Neural cell (in vitro differentiated cells): ENCODE measurements around the gene CACNA1C. TPM values are rescaled to one million over a fixed set of nuclear protein-coding genes. Genes with fewer than 3 reads are reported as not detected.

Source experiments
- H2AFZ ChIP-seq: fragments of 200-600, 300-800 bp; sonication (generic), shearing (Covaris generic); 2 replicates; pipeline ENCODE4 v1.6.0; 2014; ENCODE audit warnings: low read depth, mild to moderate bottlenecking, antibody characterized with exemption, low read length, moderate library complexity
- H3F3A ChIP-seq: fragments of 200-600 bp; shearing (Covaris generic); 2 replicates; pipeline ENCODE4 v1.6.1; 2016; ENCODE audit warnings: mild to moderate bottlenecking, moderate library complexity, mixed read lengths, antibody characterized with exemption, low read length; ENCODE audit not compliant: insufficient read depth, poor library complexity, severe bottlenecking
- H3K27ac ChIP-seq: fragments of 200-600, 300-800 bp; sonication (generic), shearing (Covaris generic); 2 replicates; pipeline ENCODE4 v1.5.1; 2014; ENCODE audit warnings: mild to moderate bottlenecking, low read length, moderate library complexity
- H3K27me3 ChIP-seq: fragments of 300-800, 200-600 bp; sonication (generic), shearing (Covaris generic); 2 replicates; pipeline ENCODE4 v1.6.0; 2014; ENCODE audit warnings: mild to moderate bottlenecking, low read depth, low read length, moderate library complexity; ENCODE audit not compliant: insufficient read depth
- H3K36me3 ChIP-seq: fragments of 300-800, 200-600 bp; sonication (generic), shearing (Covaris generic); 2 replicates; pipeline ENCODE4 v1.5.1; 2014; ENCODE audit warnings: mild to moderate bottlenecking, antibody characterized with exemption, low read length, moderate library complexity; ENCODE audit not compliant: insufficient read depth
- H3K4me2 ChIP-seq: fragments of 300-800, 200-600 bp; sonication (generic), shearing (Covaris generic); 2 replicates; pipeline ENCODE4 v1.6.0; 2014; ENCODE audit warnings: mild to moderate bottlenecking, low read length
- H3K4me3 ChIP-seq: fragments of 300-800, 200-600 bp; sonication (generic), shearing (Covaris generic); 2 replicates; pipeline ENCODE4 v1.5.1; 2014; ENCODE audit warnings: mild to moderate bottlenecking, low read length, moderate library complexity
- H3K79me2 ChIP-seq: fragments of 200-600 bp; shearing (Covaris generic); replicated peaks from 2 replicates; pipeline ENCODE4 v1.6.0; 2014; ENCODE audit warnings: mild to moderate bottlenecking, low read length, moderate library complexity; ENCODE audit not compliant: insufficient read depth
- H3K9ac ChIP-seq: fragments of 300-800, 200-600 bp; sonication (generic), shearing (Covaris generic); 2 replicates; pipeline ENCODE4 v1.6.1; 2016; ENCODE audit warnings: mild to moderate bottlenecking, low read length, mixed read lengths
- H3K9me2 ChIP-seq: fragments of 200-600 bp; shearing (Covaris generic); 2 replicates; pipeline ENCODE4 v1.6.1; 2016; ENCODE audit warnings: mild to moderate bottlenecking, low read length, mixed read lengths; ENCODE audit not compliant: insufficient read depth
- H3K9me3 ChIP-seq: fragments of 200-600, 300-800 bp; sonication (generic), shearing (Covaris generic); 2 replicates; pipeline ENCODE4 v1.6.1; 2016; ENCODE audit warnings: mild to moderate bottlenecking, mixed run types, low read length, moderate library complexity, mixed read lengths
- H4K20me1 ChIP-seq: fragments of 200-600 bp; shearing (Covaris generic); 2 replicates; pipeline ENCODE4 v1.6.1; 2016; ENCODE audit warnings: mild to moderate bottlenecking, mixed run types; ENCODE audit not compliant: insufficient read depth
- CTCF ChIP-seq: fragments of 450-650 bp; IDR thresholded peaks from 2 replicates; pipeline ENCODE4 v1.5.1; 2014; ENCODE audit warnings: antibody characterized with exemption, mild to moderate bottlenecking, moderate library complexity; ENCODE audit not compliant: poor library complexity, severe bottlenecking
- EP300 ChIP-seq: fragments of 450-650 bp; conservative IDR thresholded peaks from 2 replicates; pipeline ENCODE4 v1.6.1; 2014; ENCODE audit warnings: antibody characterized with exemption, mild to moderate bottlenecking, moderate library complexity; ENCODE audit not compliant: poor library complexity, severe bottlenecking
- EZH2 ChIP-seq: fragments of 200-600, 300-800 bp; shearing (Covaris generic), sonication (generic); IDR thresholded peaks from 2 replicates; pipeline ENCODE4 v1.6.1; 2014; ENCODE audit warnings: antibody characterized with exemption, low read length, borderline replicate concordance, mild to moderate bottlenecking; ENCODE audit not compliant: insufficient read depth, poor library complexity, severe bottlenecking
- POLR2AphosphoS5 ChIP-seq: IDR thresholded peaks from 2 replicates; pipeline ENCODE4 v1.6.1; 2012
- RAD21 ChIP-seq: fragments of 450-650 bp; conservative IDR thresholded peaks from 2 replicates; pipeline ENCODE4 v1.6.1; 2014; ENCODE audit warnings: antibody characterized with exemption, mild to moderate bottlenecking, moderate library complexity
- REST ChIP-seq: IDR thresholded peaks from 2 replicates; pipeline ENCODE4 v1.6.1; 2012; ENCODE audit warnings: borderline replicate concordance
- SMC3 ChIP-seq: fragments of 450-650 bp; conservative IDR thresholded peaks from 2 replicates; pipeline ENCODE4 v1.6.1; 2014; ENCODE audit warnings: antibody characterized with exemption, mild to moderate bottlenecking, moderate library complexity; ENCODE audit not compliant: poor library complexity
- TAF1 ChIP-seq: IDR thresholded peaks from 2 replicates; pipeline ENCODE4 v1.6.1; 2012; ENCODE audit warnings: low read depth
- polyA plus RNA-seq: library from polyadenylated mRNA; depleted of rRNA; stranded (reverse); fragments of >200 nt; gene quantifications from 2 replicates; pipeline ENCODE4 v1.2.3, GENCODE V29; 2014

The CACNA1C gene
- polyA plus RNA-seq, 1 donor from 2014 or later = 9.7 TPM

GRCh38 chr12:2654741-2655140, 602.0 kb downstream of the CACNA1C start:
- no peak overlapping the region for H2AFZ ChIP-seq
- TF ChIP-seq REST (no peak), RAD21 (no peak), SMC3 (no peak), EP300 (no peak)
- H3K79me2 ChIP-seq = no peaks in the 10 kb centered on the region

GRCh38 chr12:2662524-2662923, 609.7 kb downstream of the CACNA1C start:
- TF ChIP-seq REST (no peak), EP300 (no peak)
- Histone ChIP-seq H3K27me3 (no peaks in the 10 kb centered on the region), H3K9me3 (no peaks in the 10 kb centered on the region)

More at GRCh38 chr12:2654741-2655140, 602.0 kb downstream of the CACNA1C start:
- H3K4me3 ChIP-seq = no peak overlapping the region
- no peaks in the 10 kb centered on the region for H3K27me3 ChIP-seq
- peaks cover 4% of the 10 kb centered on the region for H3K9me3 ChIP-seq
- no peaks in the 10 kb centered on the region for H4K20me1 ChIP-seq
- no peak overlapping the region for H3K9ac ChIP-seq
- peaks cover 26% of the 10 kb centered on the region for H3K36me3 ChIP-seq
- no peak overlapping the region for H3K27ac ChIP-seq
- no peaks in the 10 kb centered on the region for H3K9me2 ChIP-seq
- no peak overlapping the region for H3K4me2 ChIP-seq
- no peaks in the 10 kb centered on the region for H3F3A ChIP-seq

GRCh38 chr12:2664721-2665577, 612.2 kb downstream of the CACNA1C start:
- H3K27ac ChIP-seq = no peak overlapping the region
- H3K9ac ChIP-seq = no peak overlapping the region
- H3K4me2 ChIP-seq = no peak overlapping the region
- H2AFZ ChIP-seq = no peak overlapping the region
- no peaks in the 10 kb centered on the region for H3K79me2 ChIP-seq
- H3K4me3 ChIP-seq = no peak overlapping the region
- no peaks in the 10 kb centered on the region for H3F3A ChIP-seq
- peaks cover 20% of the 10 kb centered on the region for H3K36me3 ChIP-seq
- H3K9me2 ChIP-seq = no peaks in the 10 kb centered on the region
- no peaks in the 10 kb centered on the region for H3K27me3 ChIP-seq
- H4K20me1 ChIP-seq = no peaks in the 10 kb centered on the region
- no peaks in the 10 kb centered on the region for H3K9me3 ChIP-seq
- TF ChIP-seq EP300 = no peak
- TF ChIP-seq CTCF = no peak
- TF ChIP-seq REST = no peak
- no peak for TF ChIP-seq TAF1
- no peak for TF ChIP-seq EZH2
- TF ChIP-seq POLR2AphosphoS5 = no peak
- no peak for TF ChIP-seq RAD21

More at GRCh38 chr12:2662524-2662923, 609.7 kb downstream of the CACNA1C start:
- Histone ChIP-seq H3K4me2 (no peak overlapping the region), H3F3A (no peaks in the 10 kb centered on the region), H3K27ac (no peak overlapping the region), H4K20me1 (no peaks in the 10 kb centered on the region), H3K9me2 (no peaks in the 10 kb centered on the region), H3K4me3 (no peak overlapping the region), H3K79me2 (no peaks in the 10 kb centered on the region), H2AFZ (no peak overlapping the region), H3K36me3 (peaks cover 25% of the 10 kb centered on the region), H3K9ac (no peak overlapping the region)
